Measurements from ENCODE around the gene WASF2.

The WASF2 gene

DNA sequence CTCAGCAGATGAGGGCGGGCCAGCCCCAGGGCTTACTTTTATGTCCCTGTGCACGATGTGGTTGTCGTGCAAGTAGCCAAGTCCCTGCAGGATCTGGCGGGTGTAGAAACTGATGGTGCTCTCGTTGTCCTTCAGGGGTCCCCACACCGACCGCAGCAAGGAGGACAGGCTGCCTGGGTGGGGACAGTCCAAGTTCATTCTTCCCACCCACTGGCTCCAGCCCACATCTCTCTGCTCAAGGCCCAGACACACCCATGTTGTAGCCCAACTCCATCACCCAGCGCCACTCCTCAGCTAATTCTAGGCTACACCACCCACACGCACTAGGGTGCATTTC is 130.2 kb downstream of the WASF2 start:
- no peak for DNase-seq (ENCODE audit: low read depth, low spot score)

DNA sequence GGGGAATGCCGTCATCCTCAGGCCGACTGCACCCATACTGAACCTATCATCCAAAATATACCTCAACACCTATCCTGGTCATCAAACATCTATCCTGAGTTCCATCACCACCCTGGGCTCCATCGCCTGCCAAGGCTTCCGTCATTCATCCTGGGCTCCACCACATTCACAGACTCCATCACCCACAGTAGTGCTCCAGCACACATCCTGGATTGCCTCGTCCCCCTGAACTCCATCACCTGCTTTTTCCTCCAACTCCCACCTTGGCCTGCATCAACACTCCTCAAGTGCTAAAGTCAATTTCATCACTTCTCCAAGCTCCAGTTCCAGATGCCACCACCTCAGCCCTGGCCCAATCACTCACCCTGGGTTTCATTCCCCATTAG is 131.0 kb downstream of the WASF2 start:
- DNase-seq (ENCODE audit: low read depth, low spot score), result no peak

DNA sequence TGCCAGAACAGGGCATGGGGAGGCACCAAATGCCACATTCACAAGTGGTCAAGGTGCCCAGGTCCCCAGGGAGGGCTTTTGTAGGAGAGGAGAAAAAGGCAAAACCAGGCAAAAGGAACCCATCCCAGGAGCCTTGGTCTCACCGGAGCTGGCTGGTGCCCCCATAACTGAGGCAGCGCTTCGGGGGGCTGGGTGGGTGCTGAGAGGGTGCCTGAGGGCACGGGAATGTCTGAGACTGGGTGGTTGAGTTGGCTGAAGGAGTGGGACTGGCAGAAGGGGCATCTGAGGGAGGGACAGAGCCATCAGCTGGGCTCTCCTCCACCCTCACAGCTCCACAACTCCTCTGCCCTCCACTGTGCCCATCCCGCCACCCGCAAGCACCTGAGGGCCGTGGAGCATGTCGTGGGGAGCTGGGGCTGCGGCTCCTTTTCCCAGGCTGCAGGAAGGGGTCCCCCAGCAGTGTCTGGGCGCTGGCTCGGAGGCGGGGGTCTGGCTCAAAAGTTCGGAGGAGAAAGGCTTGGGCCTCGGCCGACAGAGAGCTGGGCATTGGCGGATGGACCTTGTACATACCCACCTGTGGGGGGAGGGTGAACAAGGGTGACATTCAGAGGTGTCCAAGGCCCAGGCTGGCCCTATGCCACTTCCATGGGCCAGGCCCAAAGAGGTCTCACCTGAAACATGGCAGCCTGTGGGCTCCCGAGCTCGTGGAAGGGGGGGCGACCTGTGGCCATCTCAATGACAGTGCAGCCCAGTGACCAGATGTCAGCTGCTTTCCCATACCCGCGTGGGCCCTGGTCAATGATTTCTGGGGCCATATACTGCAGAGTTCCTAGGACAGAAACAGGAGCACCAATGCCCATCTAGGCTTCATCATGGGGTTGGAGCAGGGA is 131.7 kb downstream of the WASF2 start:
- no peak for DNase-seq (ENCODE audit: low read depth, low spot score)

DNA sequence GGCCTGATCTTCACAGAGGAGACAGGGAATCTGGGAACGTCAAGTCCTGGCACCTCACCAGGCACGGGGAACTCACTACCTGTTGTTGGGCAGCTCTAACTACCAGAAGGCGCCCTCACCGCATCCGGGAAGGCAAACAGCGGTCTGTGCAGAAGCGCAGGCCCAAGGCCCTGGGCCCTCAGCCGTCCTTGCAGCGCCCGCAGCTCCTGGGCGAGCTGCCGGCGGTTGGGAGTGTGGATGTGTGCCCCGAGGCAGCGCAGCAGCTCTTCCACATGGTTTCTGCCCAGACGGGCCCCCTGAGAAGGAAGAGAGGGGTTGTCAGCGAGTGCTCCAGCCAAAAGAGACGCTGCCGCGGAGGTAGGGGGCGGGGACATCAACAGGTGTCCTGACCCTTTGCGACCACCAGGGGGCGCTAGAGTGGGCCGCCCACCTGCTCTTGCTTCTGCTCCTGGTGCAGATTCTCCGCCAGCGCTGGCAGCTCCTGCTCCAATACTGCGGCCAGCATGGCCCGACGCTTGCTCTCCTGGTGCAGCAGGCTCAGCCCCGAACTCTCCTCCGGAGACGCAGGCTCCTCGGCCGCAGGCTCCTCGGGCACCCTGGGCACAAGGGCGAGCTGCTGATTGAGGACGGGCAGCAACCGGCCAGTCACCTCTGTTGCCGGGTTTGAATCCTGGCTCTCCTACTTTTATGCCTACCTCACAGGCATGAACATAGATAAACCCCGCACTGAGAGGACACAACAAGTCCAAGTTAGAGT is 132.5 kb downstream of the WASF2 start:
- DNase-seq (ENCODE audit: low read depth, low spot score), result no peak

DNA sequence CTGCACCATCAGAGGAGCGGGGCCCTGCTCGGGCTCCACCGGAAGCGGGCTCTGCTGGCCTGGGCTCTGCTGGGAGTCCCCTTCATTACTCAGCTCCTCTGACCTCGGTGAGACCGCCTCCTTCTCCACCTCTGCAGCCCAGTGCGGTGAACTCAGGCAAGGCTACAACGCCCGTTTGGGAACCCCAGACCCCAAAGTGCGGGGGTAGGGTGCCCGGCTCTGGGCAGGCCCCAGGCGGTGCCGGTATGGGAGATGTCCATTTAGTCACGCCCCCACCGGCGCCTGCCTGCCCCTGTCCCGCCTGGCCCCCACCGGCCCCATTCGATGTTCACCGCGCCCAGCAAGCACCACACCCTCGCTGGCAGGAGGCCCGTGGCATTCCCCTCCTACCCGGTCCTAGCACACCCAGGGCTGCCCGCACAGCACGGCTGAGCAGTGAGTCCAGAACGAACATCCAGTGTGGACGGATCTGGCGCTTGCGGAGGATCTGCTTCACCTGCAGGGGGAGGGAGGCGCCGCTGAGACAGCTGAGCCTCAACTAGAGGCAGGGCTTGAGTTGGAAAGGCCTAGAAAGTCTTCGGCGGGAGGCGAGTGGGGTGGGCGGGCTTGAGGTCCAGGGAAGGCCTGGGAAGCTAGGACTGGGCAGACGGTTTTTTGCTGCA is 133.2 kb downstream of the WASF2 start:
- no peak for DNase-seq (ENCODE audit: low read depth, low spot score)

DNA sequence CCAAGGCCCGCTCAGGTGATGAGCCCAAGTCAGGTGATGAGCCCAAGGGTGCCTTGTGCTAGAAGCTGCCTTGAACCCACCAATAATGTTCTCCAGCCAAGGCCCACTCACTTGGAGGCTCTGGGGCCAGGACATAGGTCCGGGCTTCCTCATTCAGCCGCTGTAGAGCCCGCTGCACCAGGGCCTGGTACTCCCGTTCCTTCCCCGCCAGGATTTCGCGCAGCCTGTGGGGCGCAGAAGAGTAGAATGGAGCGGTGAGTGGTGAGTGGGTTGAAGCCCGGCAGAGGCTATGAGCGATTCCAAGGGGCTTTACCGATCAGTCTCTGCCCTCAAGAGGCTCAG is 133.7 kb downstream of the WASF2 start:
- no peak for DNase-seq (ENCODE audit: low read depth, low spot score)

DNA sequence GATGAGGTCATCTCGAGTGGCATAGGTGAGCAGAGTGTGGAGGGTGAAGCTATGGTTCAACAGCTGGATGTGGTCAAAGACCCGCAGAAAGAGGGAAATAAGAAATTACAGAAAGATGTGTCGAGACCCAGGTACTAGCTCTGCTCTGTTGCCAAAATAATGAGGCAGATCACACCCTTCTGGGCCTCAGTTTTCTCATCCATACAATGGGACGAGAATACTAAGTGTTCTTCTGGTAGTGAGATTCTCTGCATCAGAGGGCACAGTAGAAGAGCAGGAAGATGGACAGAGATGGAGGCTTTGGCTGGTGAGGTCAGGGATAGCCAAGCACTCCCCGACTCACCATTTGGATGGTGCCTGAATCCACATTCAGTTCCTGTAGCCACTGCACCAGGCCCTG is 134.3 kb downstream of the WASF2 start:
- DNase-seq (ENCODE audit: low read depth, low spot score), result no peak
